A673 (cell line): ENCODE measurements around the gene APOA1. TPM values are rescaled to one million over a fixed set of nuclear protein-coding genes. Genes with fewer than 3 reads are reported as not detected.

ENCODE experiments used
- BruUV-seq: library from RNA; stranded (reverse); fragments of 400-500 nt; replicated peaks from 2 replicates; lab custom pipeline; 2021; lab: Mats Ljungman, UMichigan
- CTCF ChIA-PET: fragments of 300-600 bp; sonication (Branson Sonifier 250); formaldehyde crosslinking; loops from one replicate; lab custom pipeline; 2022; ENCODE audit warnings: antibody characterized with exemption; lab: Charles Lee
- POLR2A ChIA-PET: fragments of 300-600 bp; sonication (Branson Sonifier 250); formaldehyde crosslinking; loops from one replicate; lab custom pipeline; 2022; ENCODE audit warnings: antibody characterized with exemption; ENCODE audit not compliant: low non-redundant PET; lab: Charles Lee
- DNase-seq: peaks from one replicate; pipeline ENCODE4 v3.0.0-alpha.2; 2015; ENCODE audit warnings: low spot score
- H3K27ac ChIP-seq: fragments of 200-600 bp; sonication (generic); 2 replicates; pipeline ENCODE4 v1.5.1; 2016; ENCODE audit warnings: mixed run types, low read depth, mild to moderate bottlenecking, mixed read lengths, antibody characterized with exemption, low read length; ENCODE audit not compliant: poor library complexity, severe bottlenecking
- H3K27me3 ChIP-seq: fragments of 200-600 bp; sonication (generic); replicated peaks from 2 replicates; pipeline ENCODE4 v1.6.1; 2017; ENCODE audit warnings: mixed run types, low read depth, mild to moderate bottlenecking, mixed read lengths, antibody characterized with exemption, low read length; ENCODE audit not compliant: insufficient read depth, poor library complexity
- H3K36me3 ChIP-seq: fragments of 200-600 bp; sonication (generic); 2 replicates; pipeline ENCODE4 v1.6.1; 2016; ENCODE audit warnings: mixed run types, mild to moderate bottlenecking, mixed read lengths, antibody characterized with exemption, low read length; ENCODE audit not compliant: insufficient read depth, poor library complexity, severe bottlenecking
- H3K4me1 ChIP-seq: fragments of 200-600 bp; sonication (generic); 2 replicates; pipeline ENCODE4 v1.6.1; 2017; ENCODE audit warnings: mixed run types, mild to moderate bottlenecking, mixed read lengths, antibody characterized with exemption, low read length; ENCODE audit not compliant: insufficient read depth, poor library complexity, severe bottlenecking
- H3K4me3 ChIP-seq: fragments of 200-600 bp; sonication (generic); 2 replicates; pipeline ENCODE4 v1.5.1; 2016; ENCODE audit warnings: low read depth, mixed run types, mild to moderate bottlenecking, mixed read lengths, low read length; ENCODE audit not compliant: poor library complexity, severe bottlenecking
- H3K9me3 ChIP-seq: fragments of 200-600 bp; sonication (generic); 2 replicates; pipeline ENCODE4 v1.6.1; 2016; ENCODE audit warnings: mixed run types, low read depth, mild to moderate bottlenecking, mixed read lengths, antibody characterized with exemption, low read length; ENCODE audit not compliant: poor library complexity, severe bottlenecking
- EZH2 ChIP-seq: fragments of 200-600 bp; sonication (generic); IDR thresholded peaks from 2 replicates; pipeline ENCODE4 v1.6.1; 2017; ENCODE audit warnings: borderline replicate concordance, low read depth, mild to moderate bottlenecking, mixed read lengths, antibody characterized with exemption, low read length; ENCODE audit not compliant: poor library complexity, severe bottlenecking
- intact Hi-C: fragments of 100-400 bp; cut with micrococcal nuclease; formaldehyde crosslinking; loops from one replicate; pipeline ENCODE4 v1.10.0; 2022; ENCODE audit not compliant: unreplicated experiment
- total RNA-seq: library from RNA; stranded (reverse); gene quantifications from 2 replicates; pipeline ENCODE4 v1.2.3, GENCODE V29; 2021

APOA1 gene
- total RNA-seq, 1 experiment from 2014 or later = 0.43 TPM

GRCh38 chr11:116786326-116786725 lies 51.1 kb downstream of the APOA1 start:
- ChIA-PET CTCF (interaction anchor here (2.1 kb wide), 1 partner anchor 50 kb away, joined by 9 read pairs; no protein-coding TSS in a partner anchor), POLR2A (no interaction called here)
- Histone ChIP-seq H3K9me3 (no peaks in the 10 kb centered on the region), H3K36me3 (peaks cover 51% of the 10 kb centered on the region), H3K27me3 (no peaks in the 10 kb centered on the region), H3K27ac (no peak overlapping the region), H3K4me3 (peak overlapping the region; percentile 94), H3K4me1 (peaks cover 4% of the 10 kb centered on the region)
- BruUV-seq = no TSS peak
- no peak for DNase-seq
- no peak for TF ChIP-seq EZH2
- intact Hi-C loops = no loop called here

Other genes with a start within 250 kb of the APOA1 start
- 38.7 and 39.4 TPM in 2 replicates for gene BUD13, start 64.6 kb downstream of the APOA1 start, total RNA-seq
- gene ZPR1, start 49.6 kb downstream of the APOA1 start, total RNA-seq = 100 and 109 TPM in 2 replicates
- gene APOA5, start 45.7 kb downstream of the APOA1 start, total RNA-seq = not detected in 2 replicates
- not detected in 2 replicates for gene APOA4, start 14.3 kb downstream of the APOA1 start, total RNA-seq
- gene APOC3, start 7.7 kb downstream of the APOA1 start, total RNA-seq = not detected in 2 replicates